Ovary (tissue), 3 donors: ENCODE measurements around the gene TRIM33.

ENCODE experiments used
- CTCF ChIP-seq, 3 donors: fragments of 450-650 bp in 2 of 3; fragments of 200-600 bp in 1 of 3; IDR thresholded peaks; one replicate each; pipeline versions ENCODE4 v1.5.1 to v1.8.0; 2016 to 2022; ENCODE audit warnings: antibody characterized with exemption in 3 of 3, mild to moderate bottlenecking in 1 of 3
- EP300 ChIP-seq: sonication (generic); formaldehyde crosslinking; IDR thresholded peaks from one replicate; pipeline ENCODE4 v1.6.1; 2017; ENCODE audit warnings: antibody characterized with exemption
- POLR2A ChIP-seq: fragments of 450-650 bp; IDR thresholded peaks from one replicate; pipeline ENCODE4 v1.6.1; 2017; ENCODE audit warnings: antibody characterized with exemption, mild to moderate bottlenecking, moderate library complexity
- donor health status: DM: no; HTN: no; CAD: no.

- TF ChIP-seq EP300, result no peak
- TF ChIP-seq CTCF (IDR thresholded peaks at IDR 0.05), result no peak
- no peak for TF ChIP-seq POLR2A
Measured at GRCh38 chr1:114492978-114493377, 18.0 kb downstream of the TRIM33 start.
